ENCODE measurements around the gene GRIFIN.

GRCh38 chr7:2450198-2451107, 25.7 kb downstream of the GRIFIN start:
- TF ChIP-seq CTCF (conservative IDR thresholded peaks at IDR 0.05; ENCODE audit: low read length) (no peak), EZH2phosphoT487 (IDR thresholded peaks at IDR 0.05; ENCODE audit: borderline replicate concordance) (no peak)
